ENCODE data around the gene ACIN1.
"Not testable (repeated sequence)": the region's sequence is repeated elsewhere in the genome, so short reads cannot be mapped to it uniquely, and the experiment has no call there.

ACIN1 gene

GRCh38 chr14:23041729-23042128, 53.2 kb downstream of the ACIN1 start:
- no peak for DNase-seq (ENCODE audit: low spot score)

- no peak for DNase-seq (ENCODE audit: low spot score)
Measured at GRCh38 chr14:23040100-23040499, 54.8 kb downstream of the ACIN1 start.

- DNase-seq (ENCODE audit: low spot score), result no peak
Measured at GRCh38 chr14:23035303-23036144, 59.4 kb downstream of the ACIN1 start.

GRCh38 chr14:23034498-23035302, 60.2 kb downstream of the ACIN1 start, which contains the start of gene PSMB5:
TSS of gene PSMB5 (minus strand) at chr14:23034900. CDS start at chr14:23034881, 19 bp downstream.
- DNase-seq (ENCODE audit: low spot score), result peak; percentile 90

- no peak for DNase-seq (ENCODE audit: low spot score)
Measured at GRCh38 chr14:23033801-23034497, 61.0 kb downstream of the ACIN1 start.

- DNase-seq (ENCODE audit: low spot score), result no peak
Measured at GRCh38 chr14:23033251-23033727, 61.6 kb downstream of the ACIN1 start.

GRCh38 chr14:23030936-23031335, 64.0 kb downstream of the ACIN1 start:
- no peak for DNase-seq (ENCODE audit: low spot score)

GRCh38 chr14:23028799-23029198, 66.1 kb downstream of the ACIN1 start:
- DNase-seq (ENCODE audit: low spot score), result no peak

- DNase-seq (ENCODE audit: low spot score), result no peak
Measured at GRCh38 chr14:23025151-23025814, 69.7 kb downstream of the ACIN1 start.

GRCh38 chr14:23024612-23025075, 70.3 kb downstream of the ACIN1 start:
- no peak for DNase-seq (ENCODE audit: low spot score)

- no peak for DNase-seq (ENCODE audit: low spot score)
Measured at GRCh38 chr14:23023795-23024152, 71.2 kb downstream of the ACIN1 start.

- no peak for DNase-seq (ENCODE audit: low spot score)
Measured at GRCh38 chr14:23023022-23023794, 71.7 kb downstream of the ACIN1 start.

GRCh38 chr14:23021889-23022442, 73.0 kb downstream of the ACIN1 start:
- no peak for DNase-seq (ENCODE audit: low spot score)

GRCh38 chr14:23021434-23021833, 73.5 kb downstream of the ACIN1 start:
- DNase-seq (ENCODE audit: low spot score), result no peak

- no peak for DNase-seq (ENCODE audit: low spot score)
Measured at GRCh38 chr14:23020143-23021128, 74.5 kb downstream of the ACIN1 start.

- DNase-seq (ENCODE audit: low spot score), result no peak
Measured at GRCh38 chr14:23018107-23018506, 76.8 kb downstream of the ACIN1 start.

GRCh38 chr14:23017091-23017490, 77.8 kb downstream of the ACIN1 start:
- DNase-seq (ENCODE audit: low spot score), result no peak

- no peak for DNase-seq (ENCODE audit: low spot score)
Measured at GRCh38 chr14:23015618-23016017, 79.3 kb downstream of the ACIN1 start.

GRCh38 chr14:23013749-23014054, 81.2 kb downstream of the ACIN1 start:
- DNase-seq (ENCODE audit: low spot score), result not testable (repeated sequence)
